Neuron (in vitro differentiated cells): ENCODE measurements around the gene LRRC27.
"Not testable (repeated sequence)": the region's sequence is repeated elsewhere in the genome, so short reads cannot be mapped to it uniquely, and the experiment has no call there.

Experiments used
- H2AFZ ChIP-seq: one replicate; pipeline ENCODE4 v1.6.1; 2013; ENCODE audit warnings: low read depth, mild to moderate bottlenecking, inconsistent platforms, low read length, moderate library complexity
- H3K27me3 ChIP-seq: one replicate; pipeline ENCODE4 v1.6.1; 2013; ENCODE audit warnings: low read length; ENCODE audit not compliant: insufficient read depth
- H3K36me3 ChIP-seq: one replicate; pipeline ENCODE4 v1.6.1; 2013; ENCODE audit warnings: low read length; ENCODE audit not compliant: insufficient read depth
- H3K4me1 ChIP-seq: one replicate; pipeline ENCODE4 v1.6.1; 2013; ENCODE audit warnings: low read length; ENCODE audit not compliant: insufficient read depth
- H3K4me3 ChIP-seq: 2 replicates; pipeline ENCODE4 v1.5.1; 2013; ENCODE audit warnings: mild to moderate bottlenecking, low read length, moderate library complexity
- H3K9me3 ChIP-seq: one replicate; pipeline ENCODE4 v1.6.1; 2013; ENCODE audit warnings: low read length

The LRRC27 gene

GRCh38 chr10:132330486-132330833 is 1.5 kb upstream of the LRRC27 start:
- H3K4me3 ChIP-seq: peak overlapping the region; percentile 67
- H2AFZ ChIP-seq: no peak overlapping the region
- H3K9me3 ChIP-seq: peaks cover 1% of the 10 kb centered on the region
- H3K36me3 ChIP-seq: peaks cover 3% of the 10 kb centered on the region
- no peaks in the 10 kb centered on the region for H3K27me3 ChIP-seq
- peaks cover 18% of the 10 kb centered on the region for H3K4me1 ChIP-seq

- H3K4me1 ChIP-seq: peaks cover 26% of the 10 kb centered on the region
- H3K27me3 ChIP-seq: no peaks in the 10 kb centered on the region
- no peaks in the 10 kb centered on the region for H3K36me3 ChIP-seq
- H3K4me3 ChIP-seq: peak overlapping the region; percentile 67
- H3K9me3 ChIP-seq: peaks cover under 1% of the 10 kb centered on the region
- peak overlapping the region; percentile 51 for H2AFZ ChIP-seq
These were observed 401 bp downstream of the LRRC27 start for GRCh38 chr10:132332433-132332754.

- Histone ChIP-seq H2AFZ (no peak overlapping the region), H3K4me1 (peaks cover 31% of the 10 kb centered on the region), H3K4me3 (no peak overlapping the region), H3K9me3 (no peaks in the 10 kb centered on the region), H3K27me3 (no peaks in the 10 kb centered on the region), H3K36me3 (peaks cover 2% of the 10 kb centered on the region)
These were observed 1.4 kb downstream of the LRRC27 start for GRCh38 chr10:132333386-132333785.

GRCh38 chr10:132334631-132335188 is 2.7 kb downstream of the LRRC27 start:
- peaks cover 29% of the 10 kb centered on the region for H3K4me1 ChIP-seq
- H3K9me3 ChIP-seq: no peaks in the 10 kb centered on the region
- no peaks in the 10 kb centered on the region for H3K27me3 ChIP-seq
- H3K4me3 ChIP-seq: no peak overlapping the region
- H3K36me3 ChIP-seq: peaks cover 10% of the 10 kb centered on the region
- no peak overlapping the region for H2AFZ ChIP-seq

GRCh38 chr10:132335189-132336063 is 3.4 kb downstream of the LRRC27 start:
- no peak overlapping the region for H3K4me3 ChIP-seq
- no peaks in the 10 kb centered on the region for H3K27me3 ChIP-seq
- peaks cover 22% of the 10 kb centered on the region for H3K4me1 ChIP-seq
- no peak overlapping the region for H2AFZ ChIP-seq
- no peaks in the 10 kb centered on the region for H3K9me3 ChIP-seq
- H3K36me3 ChIP-seq: peaks cover 12% of the 10 kb centered on the region

GRCh38 chr10:132336064-132336746 is 4.2 kb downstream of the LRRC27 start:
- H3K36me3 ChIP-seq: peaks cover 12% of the 10 kb centered on the region
- no peak overlapping the region for H2AFZ ChIP-seq
- no peak overlapping the region for H3K4me3 ChIP-seq
- H3K9me3 ChIP-seq: peaks cover 2% of the 10 kb centered on the region
- H3K4me1 ChIP-seq: peaks cover 18% of the 10 kb centered on the region
- no peaks in the 10 kb centered on the region for H3K27me3 ChIP-seq

GRCh38 chr10:132336919-132337407 is 5.0 kb downstream of the LRRC27 start:
- Histone ChIP-seq H3K27me3 (no peaks in the 10 kb centered on the region), H3K4me1 (peaks cover 18% of the 10 kb centered on the region), H3K9me3 (peaks cover 2% of the 10 kb centered on the region), H3K4me3 (peak overlapping the region; percentile 41), H2AFZ (peak overlapping the region; percentile 78), H3K36me3 (peaks cover 15% of the 10 kb centered on the region)

- Histone ChIP-seq H3K4me3 (peak overlapping the region; percentile 41), H3K36me3 (peaks cover 15% of the 10 kb centered on the region), H3K4me1 (peaks cover 16% of the 10 kb centered on the region), H2AFZ (peak overlapping the region; percentile 78)
- H3K27me3 ChIP-seq, H3K9me3 ChIP-seq: not testable (repeated sequence)
These were observed 5.9 kb downstream of the LRRC27 start for GRCh38 chr10:132337854-132338253.

GRCh38 chr10:132338876-132339275 is 6.9 kb downstream of the LRRC27 start:
- Histone ChIP-seq H2AFZ (no peak overlapping the region), H3K27me3 (no peaks in the 10 kb centered on the region), H3K4me1 (peaks cover 13% of the 10 kb centered on the region), H3K4me3 (no peak overlapping the region), H3K36me3 (peaks cover 20% of the 10 kb centered on the region), H3K9me3 (peaks cover 5% of the 10 kb centered on the region)

GRCh38 chr10:132339276-132339675 is 7.3 kb downstream of the LRRC27 start:
- peaks cover 23% of the 10 kb centered on the region for H3K36me3 ChIP-seq
- H3K4me1 ChIP-seq: peaks cover 13% of the 10 kb centered on the region
- no peak overlapping the region for H2AFZ ChIP-seq
- H3K9me3 ChIP-seq: peaks cover 5% of the 10 kb centered on the region
- no peak overlapping the region for H3K4me3 ChIP-seq
- no peaks in the 10 kb centered on the region for H3K27me3 ChIP-seq

GRCh38 chr10:132341017-132341416 is 9.0 kb downstream of the LRRC27 start:
- Histone ChIP-seq H3K27me3 (no peaks in the 10 kb centered on the region), H2AFZ (no peak overlapping the region), H3K4me3 (no peak overlapping the region), H3K9me3 (peaks cover 5% of the 10 kb centered on the region), H3K36me3 (peaks cover 40% of the 10 kb centered on the region), H3K4me1 (peaks cover 13% of the 10 kb centered on the region)

- peaks cover 40% of the 10 kb centered on the region for H3K36me3 ChIP-seq
- peaks cover 5% of the 10 kb centered on the region for H3K9me3 ChIP-seq
- H3K4me1 ChIP-seq: peaks cover 9% of the 10 kb centered on the region
- no peak overlapping the region for H2AFZ ChIP-seq
- no peak overlapping the region for H3K4me3 ChIP-seq
- H3K27me3 ChIP-seq: no peaks in the 10 kb centered on the region
These were observed 9.8 kb downstream of the LRRC27 start for GRCh38 chr10:132341781-132342180.

GRCh38 chr10:132342553-132342952 is 10.6 kb downstream of the LRRC27 start:
- no peaks in the 10 kb centered on the region for H3K27me3 ChIP-seq
- peaks cover 40% of the 10 kb centered on the region for H3K36me3 ChIP-seq
- H3K4me3 ChIP-seq: no peak overlapping the region
- H3K4me1 ChIP-seq: peaks cover 3% of the 10 kb centered on the region
- peaks cover 5% of the 10 kb centered on the region for H3K9me3 ChIP-seq
- H2AFZ ChIP-seq: no peak overlapping the region
